MM.1S (cell line): ENCODE measurements around the gene ACTL10.

Experiments
- DNase-seq: peaks from one replicate; pipeline ENCODE4 v3.0.0-alpha.2; 2015
- H2AFZ ChIP-seq: fragments of 300-600 bp; sonication (generic); 2 replicates; pipeline ENCODE4 v1.6.0; 2016; ENCODE audit warnings: antibody characterized with exemption, low read length
- H3F3A ChIP-seq: fragments of 300-600 bp; sonication (generic); 2 replicates; pipeline ENCODE4 v1.6.1; 2016; ENCODE audit warnings: mild to moderate bottlenecking, antibody characterized with exemption, low read length, moderate library complexity, mixed read lengths; ENCODE audit not compliant: insufficient read depth
- H3K27ac ChIP-seq: fragments of 300-600 bp; sonication (generic); 2 replicates; pipeline ENCODE4 v1.5.1; 2016; ENCODE audit warnings: mild to moderate bottlenecking, low read length
- H3K27me3 ChIP-seq: fragments of 300-600 bp; sonication (generic); replicated peaks from 2 replicates; pipeline ENCODE4 v1.6.0; 2016; ENCODE audit warnings: low read length; ENCODE audit not compliant: insufficient read depth
- H3K36me3 ChIP-seq: fragments of 300-600 bp; sonication (generic); replicated peaks from 2 replicates; pipeline ENCODE4 v1.6.1; 2016; ENCODE audit warnings: mild to moderate bottlenecking, low read length, mixed read lengths; ENCODE audit not compliant: insufficient read depth
- H3K4me1 ChIP-seq: fragments of 300-600 bp; sonication (generic); 2 replicates; pipeline ENCODE4 v1.6.1; 2016; ENCODE audit warnings: low read length, mixed read lengths
- H3K4me2 ChIP-seq: fragments of 300-600 bp; sonication (generic); 2 replicates; pipeline ENCODE4 v1.6.0; 2016; ENCODE audit warnings: low read depth, low read length
- H3K4me3 ChIP-seq: fragments of 300-600 bp; sonication (generic); 2 replicates; pipeline ENCODE4 v1.5.1; 2016; ENCODE audit warnings: low read length, mixed read lengths
- H3K79me2 ChIP-seq: fragments of 300-600 bp; sonication (generic); 2 replicates; pipeline ENCODE4 v1.6.1; 2016; ENCODE audit warnings: mixed run types, low read length, mixed read lengths
- H3K9ac ChIP-seq: fragments of 300-600 bp; sonication (generic); 2 replicates; pipeline ENCODE4 v1.6.1; 2016; ENCODE audit warnings: low read length, mixed read lengths
- H3K9me2 ChIP-seq: fragments of 300-600 bp; sonication (generic); replicated peaks from 2 replicates; pipeline ENCODE4 v1.6.1; 2016; ENCODE audit warnings: mild to moderate bottlenecking, low read length, mixed read lengths; ENCODE audit not compliant: insufficient read depth
- H3K9me3 ChIP-seq: fragments of 300-600 bp; sonication (generic); replicated peaks from 2 replicates; pipeline ENCODE4 v1.6.1; 2016; ENCODE audit warnings: mild to moderate bottlenecking, low read length, mixed read lengths; ENCODE audit not compliant: insufficient read depth
- H4K20me1 ChIP-seq: fragments of 300-600 bp; sonication (generic); 2 replicates; pipeline ENCODE4 v1.6.1; 2016; ENCODE audit warnings: mild to moderate bottlenecking, low read length, moderate library complexity, mixed read lengths; ENCODE audit not compliant: insufficient read depth
- CTCF ChIP-seq: fragments of 300-600 bp; sonication (generic); IDR thresholded peaks from 2 replicates; pipeline ENCODE4 v1.5.1; 2016; ENCODE audit warnings: antibody characterized with exemption, low read length, mixed read lengths
- EZH2 ChIP-seq: fragments of 300-600 bp; sonication (generic); optimal IDR thresholded peaks from 2 replicates; pipeline ENCODE3; 2017; ENCODE audit warnings: low read depth, mild to moderate bottlenecking, antibody characterized with exemption, low read length, mixed read lengths
- EZH2phosphoT487 ChIP-seq: fragments of 300-600 bp; sonication (generic); IDR thresholded peaks from 2 replicates; pipeline ENCODE4 v1.6.1; 2018; ENCODE audit warnings: antibody characterized with exemption, low read length

Gene ACTL10

DNA sequence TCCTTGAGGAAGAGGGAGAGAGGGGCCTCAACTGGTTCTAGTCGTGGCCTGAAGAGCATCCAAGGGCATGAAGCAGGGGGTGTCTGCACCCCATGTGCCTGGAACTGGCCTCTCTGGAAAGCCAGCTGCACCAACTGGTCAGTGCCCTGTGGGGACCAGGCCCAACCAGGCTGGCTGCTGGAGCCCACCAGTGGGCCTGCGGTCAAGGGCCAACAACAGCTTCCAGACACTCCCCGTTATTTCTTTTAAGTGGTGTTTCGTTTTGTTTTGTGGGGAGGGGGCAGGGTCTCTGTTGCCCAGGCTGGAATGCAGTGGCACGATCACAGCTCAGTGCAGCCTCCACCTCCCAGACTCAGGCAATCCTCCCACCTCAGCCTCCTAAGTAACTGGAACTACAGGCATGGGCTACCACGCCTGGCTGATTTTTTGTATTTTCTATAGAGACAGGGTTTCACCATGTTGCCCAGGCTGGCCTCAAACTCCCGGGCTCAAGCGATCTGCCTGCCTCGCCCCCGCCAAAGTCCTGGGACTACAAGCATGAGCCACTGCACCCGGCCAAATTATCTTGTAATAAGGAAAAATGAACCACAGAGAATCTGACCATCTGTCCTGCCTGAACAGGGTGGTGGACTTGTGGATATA is 16.5 kb upstream of the ACTL10 start:
- H3F3A ChIP-seq = peaks cover 24% of the 10 kb centered on the region
- H3K27me3 ChIP-seq = no peaks in the 10 kb centered on the region
- no peak overlapping the region for H3K4me3 ChIP-seq
- no peaks in the 10 kb centered on the region for H3K9me2 ChIP-seq
- H3K79me2 ChIP-seq = no peaks in the 10 kb centered on the region
- peaks cover 28% of the 10 kb centered on the region for H3K4me1 ChIP-seq
- H3K36me3 ChIP-seq = no peaks in the 10 kb centered on the region; the same call in 1 of the 2 replicates
- no peak overlapping the region for H3K27ac ChIP-seq
- H3K4me2 ChIP-seq = no peak overlapping the region
- no peaks in the 10 kb centered on the region for H3K9me3 ChIP-seq
- H2AFZ ChIP-seq = no peak overlapping the region
- H3K9ac ChIP-seq = no peak overlapping the region
- TF ChIP-seq CTCF = no peak
- no peak for TF ChIP-seq EZH2phosphoT487
- no peak for TF ChIP-seq EZH2
- DNase-seq = no peak
- no peaks in the 10 kb centered on the region for H4K20me1 ChIP-seq

DNA sequence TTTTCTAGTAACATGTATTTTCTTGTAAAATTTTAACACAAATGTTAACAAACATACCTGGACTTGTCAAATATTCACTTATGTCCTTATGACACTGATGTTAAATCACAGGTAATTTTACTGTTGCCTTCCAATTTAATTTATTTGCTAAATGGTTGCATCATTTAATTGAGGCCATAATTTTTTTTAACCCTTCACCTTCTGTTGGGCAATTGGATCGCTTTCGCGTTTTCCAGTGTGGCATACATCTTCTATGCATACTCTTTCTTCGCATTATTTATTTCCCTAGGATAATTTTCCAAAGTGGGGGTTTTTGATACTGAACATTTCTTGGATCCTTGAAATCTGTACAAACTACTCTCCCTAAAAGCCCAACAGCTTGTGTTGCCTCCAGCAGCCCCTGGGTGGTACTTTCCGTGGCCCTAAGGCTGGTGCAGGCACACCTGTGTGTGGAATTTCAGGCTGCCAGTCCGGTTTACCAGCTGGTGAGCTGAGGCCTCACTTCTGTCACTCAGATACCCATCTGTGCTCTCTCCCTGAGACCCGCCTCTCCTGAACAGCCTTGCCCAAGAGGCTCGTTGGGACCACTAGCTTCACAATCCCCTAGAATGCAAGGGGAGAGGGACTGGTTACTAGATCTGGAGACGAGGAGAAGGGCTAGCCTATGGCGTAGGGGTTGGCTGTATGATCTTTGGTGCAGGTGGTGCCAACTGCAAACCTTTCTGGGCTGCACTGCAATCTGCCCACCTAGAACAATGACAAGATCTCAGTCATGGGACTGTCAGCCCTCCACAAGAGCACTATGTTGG is 15.8 kb upstream of the ACTL10 start:
- H3K4me1 ChIP-seq = peaks cover 28% of the 10 kb centered on the region
- H2AFZ ChIP-seq = no peak overlapping the region
- no peaks in the 10 kb centered on the region for H3K9me3 ChIP-seq
- no peaks in the 10 kb centered on the region for H3K79me2 ChIP-seq
- no peak overlapping the region for H3K27ac ChIP-seq
- H4K20me1 ChIP-seq = no peaks in the 10 kb centered on the region
- H3F3A ChIP-seq = peaks cover 24% of the 10 kb centered on the region
- no peak overlapping the region for H3K4me3 ChIP-seq
- TF ChIP-seq CTCF = no peak
- no peak for TF ChIP-seq EZH2
- no peak for TF ChIP-seq EZH2phosphoT487
- no peaks in the 10 kb centered on the region for H3K27me3 ChIP-seq
- no peak for DNase-seq
- H3K9ac ChIP-seq = no peak overlapping the region
- H3K4me2 ChIP-seq = no peak overlapping the region
- no peaks in the 10 kb centered on the region for H3K36me3 ChIP-seq
- H3K9me2 ChIP-seq = no peaks in the 10 kb centered on the region

DNA sequence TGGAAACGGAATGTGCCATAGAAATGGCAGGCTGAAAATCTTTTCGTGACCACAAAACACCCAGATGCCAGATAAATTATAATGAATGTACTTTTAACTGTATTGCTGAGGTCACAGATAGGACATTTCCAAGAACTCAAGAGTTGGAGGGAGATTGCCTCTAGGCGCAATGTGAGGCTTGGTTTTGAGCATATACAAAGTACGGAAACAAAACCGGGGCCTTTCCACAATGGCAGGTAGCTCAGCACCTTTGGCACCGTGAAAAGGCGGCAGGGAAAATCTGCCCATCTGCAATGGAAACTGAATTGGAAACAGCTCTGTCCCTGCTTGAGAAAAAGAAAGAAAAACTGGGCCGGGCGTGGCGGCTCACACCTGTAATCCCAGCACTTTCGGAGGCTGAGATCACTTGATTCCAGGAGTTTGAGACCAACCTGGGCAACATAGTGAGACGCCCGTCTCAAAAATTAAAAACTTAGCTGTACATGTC is 15.1 kb upstream of the ACTL10 start:
- DNase-seq = no peak
- TF ChIP-seq EZH2 (no peak), EZH2phosphoT487 (no peak), CTCF (no peak)
- Histone ChIP-seq H4K20me1 (no peaks in the 10 kb centered on the region), H3K4me2 (no peak overlapping the region), H3K9ac (no peak overlapping the region), H3K27me3 (no peaks in the 10 kb centered on the region), H3F3A (peaks cover 24% of the 10 kb centered on the region), H2AFZ (no peak overlapping the region), H3K79me2 (no peaks in the 10 kb centered on the region), H3K4me1 (peaks cover 28% of the 10 kb centered on the region), H3K36me3 (no peaks in the 10 kb centered on the region), H3K9me2 (no peaks in the 10 kb centered on the region), H3K27ac (no peak overlapping the region), H3K4me3 (no peak overlapping the region), H3K9me3 (no peaks in the 10 kb centered on the region)
